NT2/D1 (cell line): ENCODE data around the gene NR2C1.

Source experiments
- YY1 ChIP-seq: IDR thresholded peaks from 2 replicates; pipeline ENCODE4 v1.6.1; 2011; ENCODE audit not compliant: insufficient read length, insufficient read depth
- ZNF274 ChIP-seq: IDR thresholded peaks from 2 replicates; pipeline ENCODE4 v1.6.1; 2011; ENCODE audit warnings: mild to moderate bottlenecking, low read depth, low read length

- no peak for TF ChIP-seq ZNF274
- TF ChIP-seq YY1, result no peak
Observed at GRCh38 chr12:95060951-95061350, 12.5 kb downstream of the NR2C1 start.
